PC-9 (cell line): ENCODE results near the gene SCD5. TPM values are rescaled to one million over a fixed set of nuclear protein-coding genes. Genes with fewer than 3 reads are reported as not detected.

Experiments used
- BruUV-seq: library from RNA; stranded (reverse); fragments of 400-500 nt; replicated peaks from 2 replicates; lab custom pipeline; 2021; lab: Mats Ljungman, UMichigan
- CTCF ChIA-PET: fragments of 300-600 bp; sonication (Branson Sonifier 250); formaldehyde crosslinking; loops from one replicate; lab custom pipeline; 2022; ENCODE audit warnings: antibody characterized with exemption; lab: Charles Lee
- POLR2A ChIA-PET: fragments of 300-600 bp; sonication (Branson Sonifier 250); formaldehyde crosslinking; loops from one replicate; lab custom pipeline; 2022; ENCODE audit warnings: antibody characterized with exemption; ENCODE audit not compliant: unreplicated experiment; lab: Charles Lee
- DNase-seq, 2 experiments: peaks; one replicate each; pipeline versions ENCODE4 v3.0.0 to v3.0.0-alpha.2; 2015 to 2022; ENCODE audit warnings: mixed read lengths in 1 of 2
- H2AFZ ChIP-seq: fragments of 200-600 bp; sonication (generic); 2 replicates; pipeline ENCODE4 v1.8.1; 2017; ENCODE audit warnings: antibody characterized with exemption
- H3F3A ChIP-seq: fragments of 200-600 bp; sonication (generic); 2 replicates; pipeline ENCODE4 v1.8.1; 2017; ENCODE audit warnings: antibody characterized with exemption, mild to moderate bottlenecking, low read depth; ENCODE audit not compliant: insufficient read depth
- H3K27ac ChIP-seq: fragments of 200-600 bp; sonication (generic); 2 replicates; pipeline ENCODE4 v1.6.1; 2016; ENCODE audit warnings: mixed run types
- H3K27me3 ChIP-seq: fragments of 200-600 bp; sonication (generic); 2 replicates; pipeline ENCODE4 v1.6.1; 2016; ENCODE audit warnings: low read depth, mixed run types; ENCODE audit not compliant: insufficient read depth
- H3K36me3 ChIP-seq: fragments of 200-600 bp; sonication (generic); 2 replicates; pipeline ENCODE4 v1.6.1; 2016; ENCODE audit warnings: low read depth, mixed run types
- H3K4me1 ChIP-seq: fragments of 200-600 bp; sonication (generic); replicated peaks from 2 replicates; pipeline ENCODE4 v1.6.1; 2016; ENCODE audit warnings: mixed run types; ENCODE audit not compliant: insufficient read depth
- H3K4me2 ChIP-seq: fragments of 200-600 bp; sonication (generic); 2 replicates; pipeline ENCODE4 v1.6.1; 2017; ENCODE audit warnings: mixed run types
- H3K4me3 ChIP-seq: fragments of 200-600 bp; sonication (generic); 2 replicates; pipeline ENCODE4 v1.6.1; 2016; ENCODE audit warnings: mixed run types
- H3K79me2 ChIP-seq: fragments of 200-600 bp; sonication (generic); 2 replicates; pipeline ENCODE4 v1.6.1; 2017; ENCODE audit warnings: low read depth, mixed run types
- H3K9me2 ChIP-seq: fragments of 200-600 bp; sonication (generic); 2 replicates; pipeline ENCODE4 v1.8.1; 2017; ENCODE audit warnings: mild to moderate bottlenecking; ENCODE audit not compliant: insufficient read depth
- H3K9me3 ChIP-seq: fragments of 200-600 bp; sonication (generic); 2 replicates; pipeline ENCODE4 v1.8.1; 2016; ENCODE audit warnings: low read depth; ENCODE audit not compliant: insufficient read depth
- H4K20me1 ChIP-seq: fragments of 200-600 bp; sonication (generic); 2 replicates; pipeline ENCODE4 v1.8.1; 2017; ENCODE audit not compliant: insufficient read depth
- EZH2 ChIP-seq: fragments of 200-600 bp; sonication (generic); IDR thresholded peaks from 2 replicates; pipeline ENCODE4 v1.8.0; 2017; ENCODE audit warnings: antibody characterized with exemption, low read depth
- intact Hi-C: fragments of 100-400 bp; cut with micrococcal nuclease; formaldehyde crosslinking; loops from one replicate; pipeline ENCODE4 v1.10.0; 2022; ENCODE audit not compliant: unreplicated experiment
- total RNA-seq: library from RNA; stranded (reverse); gene quantifications from 2 replicates; pipeline ENCODE4 v1.2.3, GENCODE V29; 2021
- TF ChIP-seq, protein P1 (sequence below): fragments of 200-600 bp; sonication (generic); conservative IDR thresholded peaks from 2 replicates; pipeline ENCODE4 v1.6.1; 2017; ENCODE audit warnings: mixed run types, antibody characterized with exemption, mild to moderate bottlenecking, moderate library complexity

The SCD5 gene
- total RNA-seq, 1 experiment from 2014 or later = 34.3 TPM

- intact Hi-C loops = no loop called here
- POLR2A ChIA-PET = no interaction called here
- H4K20me1 ChIP-seq = no peaks in the 10 kb centered on the region
Observed at GRCh38 chr4:82761229-82761628, 37.4 kb downstream of the SCD5 start.

GRCh38 chr4:82758701-82759685 lies 39.6 kb downstream of the SCD5 start:
- no peaks in the 10 kb centered on the region for H3K4me1 ChIP-seq
- no peaks in the 10 kb centered on the region for H3K9me2 ChIP-seq
- H3K9me3 ChIP-seq = no peaks in the 10 kb centered on the region
- no peak overlapping the region for H3K4me3 ChIP-seq
- no peak overlapping the region for H3K27ac ChIP-seq
- no peaks in the 10 kb centered on the region for H3K27me3 ChIP-seq
- no peak overlapping the region for H2AFZ ChIP-seq
- H3F3A ChIP-seq = no peaks in the 10 kb centered on the region
- no peak overlapping the region for H3K4me2 ChIP-seq
- no peak for DNase-seq
- ChIA-PET CTCF (interaction anchor here (0.7 kb wide), 1 partner anchor 35 kb away, joined by 4 read pairs; no protein-coding TSS in a partner anchor), POLR2A (no interaction called here)
- H3K36me3 ChIP-seq = no peaks in the 10 kb centered on the region
- intact Hi-C loops = no loop called here
- TF ChIP-seq, protein P1, sequence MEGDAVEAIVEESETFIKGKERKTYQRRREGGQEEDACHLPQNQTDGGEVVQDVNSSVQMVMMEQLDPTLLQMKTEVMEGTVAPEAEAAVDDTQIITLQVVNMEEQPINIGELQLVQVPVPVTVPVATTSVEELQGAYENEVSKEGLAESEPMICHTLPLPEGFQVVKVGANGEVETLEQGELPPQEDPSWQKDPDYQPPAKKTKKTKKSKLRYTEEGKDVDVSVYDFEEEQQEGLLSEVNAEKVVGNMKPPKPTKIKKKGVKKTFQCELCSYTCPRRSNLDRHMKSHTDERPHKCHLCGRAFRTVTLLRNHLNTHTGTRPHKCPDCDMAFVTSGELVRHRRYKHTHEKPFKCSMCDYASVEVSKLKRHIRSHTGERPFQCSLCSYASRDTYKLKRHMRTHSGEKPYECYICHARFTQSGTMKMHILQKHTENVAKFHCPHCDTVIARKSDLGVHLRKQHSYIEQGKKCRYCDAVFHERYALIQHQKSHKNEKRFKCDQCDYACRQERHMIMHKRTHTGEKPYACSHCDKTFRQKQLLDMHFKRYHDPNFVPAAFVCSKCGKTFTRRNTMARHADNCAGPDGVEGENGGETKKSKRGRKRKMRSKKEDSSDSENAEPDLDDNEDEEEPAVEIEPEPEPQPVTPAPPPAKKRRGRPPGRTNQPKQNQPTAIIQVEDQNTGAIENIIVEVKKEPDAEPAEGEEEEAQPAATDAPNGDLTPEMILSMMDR = no peak
- TF ChIP-seq EZH2 = no peak
- no TSS peak for BruUV-seq
- H3K79me2 ChIP-seq = no peaks in the 10 kb centered on the region
- no peaks in the 10 kb centered on the region for H4K20me1 ChIP-seq

More at GRCh38 chr4:82761229-82761628, 37.4 kb downstream of the SCD5 start:
- DNase-seq = no peak
- Histone ChIP-seq H3K9me2 (no peaks in the 10 kb centered on the region), H3K79me2 (no peaks in the 10 kb centered on the region), H3K9me3 (no peaks in the 10 kb centered on the region; the same call in 1 of the 2 replicates), H3K4me1 (no peaks in the 10 kb centered on the region), H3K27me3 (no peaks in the 10 kb centered on the region), H3K36me3 (no peaks in the 10 kb centered on the region), H3K4me3 (no peak overlapping the region), H2AFZ (no peak overlapping the region), H3F3A (no peaks in the 10 kb centered on the region), H3K4me2 (no peak overlapping the region), H3K27ac (no peak overlapping the region)
- CTCF ChIA-PET = no interaction called here
- no TSS peak for BruUV-seq
- TF ChIP-seq, protein P1 = no peak
- TF ChIP-seq EZH2 = no peak

GRCh38 chr4:82756061-82756460 lies 42.5 kb downstream of the SCD5 start:
- no peak overlapping the region for H3K27ac ChIP-seq
- no peaks in the 10 kb centered on the region for H3K36me3 ChIP-seq
- H3K9me3 ChIP-seq = no peaks in the 10 kb centered on the region
- intact Hi-C loops = no loop called here
- ChIA-PET CTCF (no interaction called here), POLR2A (no interaction called here)
- H4K20me1 ChIP-seq = no peaks in the 10 kb centered on the region
- H3K9me2 ChIP-seq = no peaks in the 10 kb centered on the region
- H3K4me2 ChIP-seq = no peak overlapping the region
- H3K79me2 ChIP-seq = no peaks in the 10 kb centered on the region
- DNase-seq = no peak
- no peak overlapping the region for H2AFZ ChIP-seq
- no peak overlapping the region for H3K4me3 ChIP-seq
- no peaks in the 10 kb centered on the region for H3F3A ChIP-seq
- no peaks in the 10 kb centered on the region for H3K27me3 ChIP-seq
- TF ChIP-seq, protein P1 = no peak
- TF ChIP-seq EZH2 = no peak
- H3K4me1 ChIP-seq = no peaks in the 10 kb centered on the region
- no TSS peak for BruUV-seq
